ENCODE results near the gene ABCA2. TPM values are rescaled to one million over a fixed set of nuclear protein-coding genes. Genes with fewer than 3 reads are reported as not detected.

ABCA2 gene
- polyA plus RNA-seq, 1 donor (not counting 4 experiments of a cell fraction or from before 2014, with no cell fraction given), result 1.3 TPM

- H3K36me3 ChIP-seq (ENCODE audit: control insufficient read depth in 2 of 2, extremely low read depth in 1 of 2, insufficient read depth in 2 of 2, low read length in 2 of 2), result no peaks in the 10 kb centered on the region
- peaks cover 3% of the 10 kb centered on the region for H3K27me3 ChIP-seq (ENCODE audit: control insufficient read depth, extremely low read depth, insufficient read depth, low read length)
- H3K9ac ChIP-seq (ENCODE audit: control insufficient read depth, extremely low read depth, insufficient read depth, low read length), result no peak overlapping the region
- no peaks in the 10 kb centered on the region for H3K4me1 ChIP-seq (ENCODE audit: control insufficient read depth, extremely low read depth, insufficient read depth, low read length)
- dilution Hi-C loops (cut with MboI; ENCODE audit: extremely low pct_ligation_motif_present, low sequenced_read_pairs), result no loop called here
- no peaks in the 10 kb centered on the region for H3K9me3 ChIP-seq (ENCODE audit: control insufficient read depth, low read depth, low read length)
- H3K4me2 ChIP-seq (ENCODE audit: control insufficient read depth, extremely low read depth, insufficient read depth, low read depth, low read length), result no peak overlapping the region
- H3K79me2 ChIP-seq (ENCODE audit: control insufficient read depth, insufficient read depth, low read length), result no peaks in the 10 kb centered on the region
- no peak overlapping the region for H2AFZ ChIP-seq (ENCODE audit: control insufficient read depth, low read length)
- H3K9me1 ChIP-seq (ENCODE audit: control insufficient read depth, extremely low read depth, insufficient read depth, low read length), result no peaks in the 10 kb centered on the region
- H3K27ac ChIP-seq (ENCODE audit: control insufficient read depth, insufficient read depth, low read length), result no peak overlapping the region
- no peak for DNase-seq (ENCODE audit: low read depth, low spot score)
- FAIRE-seq, result no peak
- H3K4me3 ChIP-seq (ENCODE audit: control insufficient read depth in 2 of 3, extremely low read depth in 1 of 3, insufficient read depth in 2 of 3, low read depth in 1 of 3, low read length in 3 of 3), result no peak overlapping the region
- peaks cover 5% of the 10 kb centered on the region for H4K20me1 ChIP-seq (ENCODE audit: control insufficient read depth, extremely low read depth, insufficient read depth, low read length)
- no peak for TF ChIP-seq EZH2 (IDR thresholded peaks at IDR 0.05; ENCODE audit: low read length)
- no peak for TF ChIP-seq CTCF (optimal IDR thresholded peaks at IDR 0.05 in 1 of 3, IDR thresholded peaks at IDR 0.05 in 1 of 3, conservative IDR thresholded peaks at IDR 0.05 in 1 of 3; ENCODE audit: extremely low read depth in 1 of 3, insufficient read depth in 2 of 3, low read length in 3 of 3)
Measured at GRCh38 chr9:137054932-137055384, 26.9 kb upstream of the ABCA2 start.

GRCh38 chr9:137053944-137054931 lies 26.2 kb upstream of the ABCA2 start, which contains the start of gene ENTPD2:
Gene ENTPD2, minus strand, starts transcription at chr9:137054061. Its CDS starts 64 bp downstream, at chr9:137053997.
- no peak within 1 kb of the TSS for H3K27ac ChIP-seq (ENCODE audit: control insufficient read depth, insufficient read depth, low read length)
- no peak for FAIRE-seq

More at GRCh38 chr9:137053944-137054931, 26.2 kb upstream of the ABCA2 start, which contains the start of gene ENTPD2:
- Histone ChIP-seq H3K27me3 (ENCODE audit: control insufficient read depth, extremely low read depth, insufficient read depth, low read length) (peaks cover 8% of the 10 kb centered on the region), H3K4me2 (ENCODE audit: control insufficient read depth, extremely low read depth, insufficient read depth, low read depth, low read length) (peak within 1 kb of the TSS; percentile 69), H4K20me1 (ENCODE audit: control insufficient read depth, extremely low read depth, insufficient read depth, low read length) (peaks cover 7% of the 10 kb centered on the region), H3K4me3 (ENCODE audit: control insufficient read depth in 2 of 3, extremely low read depth in 1 of 3, insufficient read depth in 2 of 3, low read depth in 1 of 3, low read length in 3 of 3) (peak within 1 kb of the TSS; percentile 26 to 63 (median 47)), H3K79me2 (ENCODE audit: control insufficient read depth, insufficient read depth, low read length) (no peaks in the 10 kb centered on the region), H3K4me1 (ENCODE audit: control insufficient read depth, extremely low read depth, insufficient read depth, low read length) (no peaks in the 10 kb centered on the region), H2AFZ (ENCODE audit: control insufficient read depth, low read length) (peak within 1 kb of the TSS; percentile 13), H3K36me3 (ENCODE audit: control insufficient read depth in 2 of 2, extremely low read depth in 1 of 2, insufficient read depth in 2 of 2, low read length in 2 of 2) (no peaks in the 10 kb centered on the region), H3K9me3 (ENCODE audit: control insufficient read depth, low read depth, low read length) (no peaks in the 10 kb centered on the region), H3K9me1 (ENCODE audit: control insufficient read depth, extremely low read depth, insufficient read depth, low read length) (no peaks in the 10 kb centered on the region), H3K9ac (ENCODE audit: control insufficient read depth, extremely low read depth, insufficient read depth, low read length) (no peak within 1 kb of the TSS)
- TF ChIP-seq EZH2 (IDR thresholded peaks at IDR 0.05; ENCODE audit: low read length) (no peak), CTCF (optimal IDR thresholded peaks at IDR 0.05 in 1 of 3, IDR thresholded peaks at IDR 0.05 in 1 of 3, conservative IDR thresholded peaks at IDR 0.05 in 1 of 3; ENCODE audit: extremely low read depth in 1 of 3, insufficient read depth in 2 of 3, low read length in 3 of 3) (no peak)
- dilution Hi-C loops (cut with MboI; ENCODE audit: extremely low pct_ligation_motif_present, low sequenced_read_pairs), result no loop called here
- DNase-seq (ENCODE audit: low read depth, low spot score), result no peak

Data from keratinocyte (primary cell).